ENCODE data around the gene DDX11. TPM values are rescaled to one million over a fixed set of nuclear protein-coding genes. Genes with fewer than 3 reads are reported as not detected.
A peak's percentile ranks its signal among the peaks of the same experiment; 100 is the strongest.
"Not testable (repeated sequence)": the region's sequence is repeated elsewhere in the genome, so short reads cannot be mapped to it uniquely, and the experiment has no call there.

DDX11 gene
- total RNA-seq, 1 experiment from 2014 or later = 70.8 TPM

- no peak for DNase-seq
- Histone ChIP-seq H3K36me3 (peaks cover 7% of the 10 kb centered on the region), H3K9me3 (no peaks in the 10 kb centered on the region), H3K4me3 (no peak overlapping the region), H3K27me3 (no peaks in the 10 kb centered on the region)
Measured at GRCh38 chr12:31106101-31106803, 32.6 kb downstream of the DDX11 start.

- not testable (repeated sequence) for H3K9me3 ChIP-seq, H3K4me3 ChIP-seq, DNase-seq, H3K36me3 ChIP-seq, H3K27me3 ChIP-seq
Measured at GRCh38 chr12:31109773-31110172, 36.1 kb downstream of the DDX11 start.

- not testable (repeated sequence) for H3K9me3 ChIP-seq, H3K4me3 ChIP-seq, H3K36me3 ChIP-seq, H3K27me3 ChIP-seq, DNase-seq
Measured at GRCh38 chr12:31110263-31110662, 36.6 kb downstream of the DDX11 start.

GRCh38 chr12:31115092-31115601 is 41.5 kb downstream of the DDX11 start:
- H3K36me3 ChIP-seq, H3K4me3 ChIP-seq, H3K9me3 ChIP-seq, DNase-seq: not testable (repeated sequence)
- H3K27me3 ChIP-seq = peaks cover 38% of the 10 kb centered on the region

- not testable (repeated sequence) for H3K36me3 ChIP-seq, H3K9me3 ChIP-seq, DNase-seq
- peaks cover 38% of the 10 kb centered on the region for H3K27me3 ChIP-seq
- H3K4me3 ChIP-seq = peak overlapping the region; percentile 40
Measured at GRCh38 chr12:31116846-31117202, 43.2 kb downstream of the DDX11 start.

- no peaks in the 10 kb centered on the region for H3K36me3 ChIP-seq
- peaks cover 37% of the 10 kb centered on the region for H3K27me3 ChIP-seq
- H3K9me3 ChIP-seq = no peaks in the 10 kb centered on the region
- peak overlapping the region; percentile 40 for H3K4me3 ChIP-seq
- DNase-seq = peak; percentile 57
Measured at GRCh38 chr12:31117203-31118011, 43.7 kb downstream of the DDX11 start.

GRCh38 chr12:31118347-31119191 is 44.9 kb downstream of the DDX11 start:
- peak overlapping the region; percentile 26 for H3K4me3 ChIP-seq
- peak; percentile 51 for DNase-seq
- no peaks in the 10 kb centered on the region for H3K9me3 ChIP-seq
- no peaks in the 10 kb centered on the region for H3K36me3 ChIP-seq
- peaks cover 36% of the 10 kb centered on the region for H3K27me3 ChIP-seq

GRCh38 chr12:31119192-31119802 is 45.6 kb downstream of the DDX11 start:
- no peak overlapping the region for H3K4me3 ChIP-seq
- H3K27me3 ChIP-seq = peaks cover 36% of the 10 kb centered on the region
- H3K9me3 ChIP-seq = no peaks in the 10 kb centered on the region
- no peaks in the 10 kb centered on the region for H3K36me3 ChIP-seq
- no peak for DNase-seq

GRCh38 chr12:31119803-31120211 is 46.1 kb downstream of the DDX11 start:
- H3K4me3 ChIP-seq = no peak overlapping the region

GRCh38 chr12:31120392-31121008 is 46.8 kb downstream of the DDX11 start:
- Histone ChIP-seq H3K4me3 (no peak overlapping the region), H3K9me3 (no peaks in the 10 kb centered on the region), H3K27me3 (peaks cover 34% of the 10 kb centered on the region), H3K36me3 (no peaks in the 10 kb centered on the region)
- no peak for DNase-seq

More at GRCh38 chr12:31119803-31120211, 46.1 kb downstream of the DDX11 start:
- Histone ChIP-seq H3K36me3 (no peaks in the 10 kb centered on the region), H3K27me3 (peaks cover 34% of the 10 kb centered on the region), H3K9me3 (no peaks in the 10 kb centered on the region)
- DNase-seq = no peak

- H3K4me3 ChIP-seq, DNase-seq, H3K9me3 ChIP-seq, H3K36me3 ChIP-seq: not testable (repeated sequence)
- H3K27me3 ChIP-seq = peaks cover 34% of the 10 kb centered on the region
Measured at GRCh38 chr12:31121022-31121728, 47.5 kb downstream of the DDX11 start.

GRCh38 chr12:31122481-31122880 is 48.8 kb downstream of the DDX11 start:
- peaks cover 22% of the 10 kb centered on the region for H3K27me3 ChIP-seq
- no peak for DNase-seq
- no peak overlapping the region for H3K4me3 ChIP-seq

GRCh38 chr12:31124158-31124557 is 50.5 kb downstream of the DDX11 start:
- H3K4me3 ChIP-seq, H3K36me3 ChIP-seq, DNase-seq, H3K9me3 ChIP-seq: not testable (repeated sequence)
- peaks cover 10% of the 10 kb centered on the region for H3K27me3 ChIP-seq

More at GRCh38 chr12:31122481-31122880, 48.8 kb downstream of the DDX11 start:
- Histone ChIP-seq H3K36me3 (no peaks in the 10 kb centered on the region), H3K9me3 (no peaks in the 10 kb centered on the region)

- not testable (repeated sequence) for H3K27me3 ChIP-seq, H3K36me3 ChIP-seq, H3K9me3 ChIP-seq, DNase-seq, H3K4me3 ChIP-seq
Measured at GRCh38 chr12:31125171-31125570, 51.5 kb downstream of the DDX11 start.

- H3K27me3 ChIP-seq = peaks cover 11% of the 10 kb centered on the region; the same call in 1 of the 2 replicates
- not testable (repeated sequence) for H3K36me3 ChIP-seq, H3K4me3 ChIP-seq, H3K9me3 ChIP-seq, DNase-seq
Measured at GRCh38 chr12:31127209-31127848, 53.7 kb downstream of the DDX11 start.
